Measurements from ENCODE around the gene MAP3K12. TPM values are rescaled to one million over a fixed set of nuclear protein-coding genes. Genes with fewer than 3 reads are reported as not detected.

MAP3K12 gene
- total and polyA plus RNA-seq, 2 experiments from 2014 or later, result 6.6 to 17.9 TPM

DNA sequence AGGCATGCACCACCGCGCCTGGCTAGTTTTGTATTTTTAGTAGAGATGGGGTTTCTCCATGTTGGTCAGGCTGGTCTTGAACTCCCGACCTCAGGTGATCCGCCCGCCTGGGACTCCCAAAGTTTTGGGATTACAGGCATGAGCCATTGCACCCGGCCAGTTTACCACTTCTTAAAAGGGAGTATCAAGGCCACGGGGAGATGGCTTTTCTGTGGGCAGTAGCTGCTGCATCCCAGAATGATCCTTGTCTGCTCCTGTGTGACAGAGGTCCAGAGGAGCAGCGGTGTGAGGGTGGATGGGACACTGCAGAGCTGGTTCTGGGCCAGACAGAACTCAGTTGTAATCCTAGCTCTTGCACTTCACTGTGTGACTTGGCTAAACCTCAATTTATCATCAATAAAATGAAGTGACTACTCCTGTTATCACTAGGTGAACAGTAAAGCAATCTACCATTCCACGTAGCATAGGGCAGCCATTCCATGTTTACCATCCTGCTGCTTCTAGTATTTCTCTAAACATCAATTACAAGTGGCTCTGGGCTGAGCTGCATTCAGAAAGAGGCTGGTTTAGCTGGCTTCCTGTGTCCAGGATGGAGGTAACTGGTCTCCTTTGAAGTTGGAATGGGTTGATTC lies 11.0 kb upstream of the MAP3K12 start:
- H3K36me3 Mint-ChIP-seq (ENCODE audit: low read depth), result peaks cover 17% of the 10 kb centered on the region
- Histone ChIP-seq H3K4me3 (no peak overlapping the region), H3K36me3 (ENCODE audit: insufficient read depth) (no peaks in the 10 kb centered on the region), H3K79me2 (replicated peaks; ENCODE audit: insufficient read depth) (no peaks in the 10 kb centered on the region), H3K4me1 (ENCODE audit: insufficient read depth) (no peaks in the 10 kb centered on the region), H3K27me3 (ENCODE audit: insufficient read depth) (no peaks in the 10 kb centered on the region), H3K4me2 (no peak overlapping the region), H3F3A (replicated peaks; ENCODE audit: low read depth) (peaks cover 4% of the 10 kb centered on the region; the same call in 1 of the 2 replicates), H4K20me1 (replicated peaks; ENCODE audit: insufficient read depth) (0 out of 2 replicates have a peak, but pooled peaks cover 3% of the 10 kb centered on the region), H2AFZ (no peak overlapping the region), H3K9me2 (ENCODE audit: insufficient read depth) (no peaks in the 10 kb centered on the region), H3K27ac (ENCODE audit: low read depth) (no peak overlapping the region)
- ATAC-seq, result no peak
- no peak for DNase-seq (ENCODE audit: low spot score)
- TF ChIP-seq CREB1 (CRISPR knock-in tag; IDR thresholded peaks at IDR 0.05; ENCODE audit: low read depth) (no peak), JUNB (IDR thresholded peaks at IDR 0.05; ENCODE audit: unreplicated experiment) (no peak), POLR2AphosphoS5 (IDR thresholded peaks at IDR 0.05; ENCODE audit: low read depth) (no peak), REST (IDR thresholded peaks at IDR 0.05; ENCODE audit: unreplicated experiment) (no peak)
- TF ChIP-seq, protein P1, sequence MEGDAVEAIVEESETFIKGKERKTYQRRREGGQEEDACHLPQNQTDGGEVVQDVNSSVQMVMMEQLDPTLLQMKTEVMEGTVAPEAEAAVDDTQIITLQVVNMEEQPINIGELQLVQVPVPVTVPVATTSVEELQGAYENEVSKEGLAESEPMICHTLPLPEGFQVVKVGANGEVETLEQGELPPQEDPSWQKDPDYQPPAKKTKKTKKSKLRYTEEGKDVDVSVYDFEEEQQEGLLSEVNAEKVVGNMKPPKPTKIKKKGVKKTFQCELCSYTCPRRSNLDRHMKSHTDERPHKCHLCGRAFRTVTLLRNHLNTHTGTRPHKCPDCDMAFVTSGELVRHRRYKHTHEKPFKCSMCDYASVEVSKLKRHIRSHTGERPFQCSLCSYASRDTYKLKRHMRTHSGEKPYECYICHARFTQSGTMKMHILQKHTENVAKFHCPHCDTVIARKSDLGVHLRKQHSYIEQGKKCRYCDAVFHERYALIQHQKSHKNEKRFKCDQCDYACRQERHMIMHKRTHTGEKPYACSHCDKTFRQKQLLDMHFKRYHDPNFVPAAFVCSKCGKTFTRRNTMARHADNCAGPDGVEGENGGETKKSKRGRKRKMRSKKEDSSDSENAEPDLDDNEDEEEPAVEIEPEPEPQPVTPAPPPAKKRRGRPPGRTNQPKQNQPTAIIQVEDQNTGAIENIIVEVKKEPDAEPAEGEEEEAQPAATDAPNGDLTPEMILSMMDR (conservative IDR thresholded peaks at IDR 0.05; ENCODE audit: low read depth in 2 of 2), result no peak
- no peak overlapping the region for H3K27ac Mint-ChIP-seq
- no peak overlapping the region for H3K4me3 Mint-ChIP-seq
- peaks cover 7% of the 10 kb centered on the region; the same call in 2 of the 3 replicates for H3K4me1 Mint-ChIP-seq
- peaks cover 14% of the 10 kb centered on the region for H3K27me3 Mint-ChIP-seq (ENCODE audit: insufficient read depth, low read depth, poor library complexity)
- no peaks in the 10 kb centered on the region for H3K9me3 Mint-ChIP-seq

- TF ChIP-seq, protein P1 (conservative IDR thresholded peaks at IDR 0.05; ENCODE audit: low read depth in 2 of 2), result peak; percentile 95 to 100
- no peak for TF ChIP-seq EZH2phosphoT487 (IDR thresholded peaks at IDR 0.05; ENCODE audit: unreplicated experiment)
- H3K27me3 Mint-ChIP-seq (ENCODE audit: insufficient read depth, low read depth, poor library complexity), result peaks cover 14% of the 10 kb centered on the region
- H3K4me3 Mint-ChIP-seq, result no peak overlapping the region
- H3K9me3 Mint-ChIP-seq, result no peaks in the 10 kb centered on the region
- Histone ChIP-seq H3K4me1 (ENCODE audit: insufficient read depth) (no peaks in the 10 kb centered on the region), H3K9me2 (ENCODE audit: insufficient read depth) (no peaks in the 10 kb centered on the region), H3K27ac (ENCODE audit: low read depth) (no peak overlapping the region), H3F3A (replicated peaks; ENCODE audit: low read depth) (peaks cover 4% of the 10 kb centered on the region; the same call in 1 of the 2 replicates), H4K20me1 (replicated peaks; ENCODE audit: insufficient read depth) (0 out of 2 replicates have a peak, but pooled peaks cover 3% of the 10 kb centered on the region), H3K27me3 (ENCODE audit: insufficient read depth) (no peaks in the 10 kb centered on the region), H3K79me2 (replicated peaks; ENCODE audit: insufficient read depth) (no peaks in the 10 kb centered on the region), H2AFZ (no peak overlapping the region), H3K36me3 (ENCODE audit: insufficient read depth) (no peaks in the 10 kb centered on the region; the same call in 1 of the 2 replicates), H3K4me2 (no peak overlapping the region), H3K4me3 (no peak overlapping the region)
- no peak overlapping the region for H3K27ac Mint-ChIP-seq
- peak; percentile 97 for ATAC-seq
- H3K4me1 Mint-ChIP-seq, result peaks cover 7% of the 10 kb centered on the region; the same call in 2 of the 3 replicates
- peaks cover 31% of the 10 kb centered on the region for H3K36me3 Mint-ChIP-seq (ENCODE audit: low read depth)
- DNase-seq (ENCODE audit: low spot score), result peak; percentile 93
Measured at GRCh38 chr12:53508534-53509170, 9.4 kb upstream of the MAP3K12 start.

Measured in GM23338 (cell line).